H7 (cell line): ENCODE measurements around the gene FAM200C. TPM values are rescaled to one million over a fixed set of nuclear protein-coding genes. Genes with fewer than 3 reads are reported as not detected.
A peak's percentile ranks its signal among the peaks of the same experiment; 100 is the strongest.
"Not testable (repeated sequence)": the region's sequence is repeated elsewhere in the genome, so short reads cannot be mapped to it uniquely, and the experiment has no call there.

Experiments
- DNase-seq: peaks from one replicate; pipeline ENCODE4 v3.0.0; 2012
- H3K27me3 ChIP-seq: 2 replicates; pipeline ENCODE4 v1.6.0; 2011; ENCODE audit warnings: mild to moderate bottlenecking, low read length; ENCODE audit not compliant: control insufficient read depth, insufficient read depth
- H3K36me3 ChIP-seq: replicated peaks from 2 replicates; pipeline ENCODE4 v1.5.1; 2011; ENCODE audit warnings: low read length; ENCODE audit not compliant: control insufficient read depth, insufficient read depth
- H3K4me3 ChIP-seq: 2 replicates; pipeline ENCODE4 v1.5.1; 2011; ENCODE audit warnings: low read depth, mild to moderate bottlenecking, control low read depth, low read length, moderate library complexity; ENCODE audit not compliant: insufficient read depth
- total RNA-seq: library from RNA; depleted of rRNA; stranded (reverse); fragments of >200 nt; shearing (Covaris generic); gene quantifications from 2 replicates; pipeline ENCODE4 v1.2.3, GENCODE V29; 2014; rRNA removed

Gene FAM200C
- 4.8 and 6.3 TPM in 2 replicates for total RNA-seq

DNA sequence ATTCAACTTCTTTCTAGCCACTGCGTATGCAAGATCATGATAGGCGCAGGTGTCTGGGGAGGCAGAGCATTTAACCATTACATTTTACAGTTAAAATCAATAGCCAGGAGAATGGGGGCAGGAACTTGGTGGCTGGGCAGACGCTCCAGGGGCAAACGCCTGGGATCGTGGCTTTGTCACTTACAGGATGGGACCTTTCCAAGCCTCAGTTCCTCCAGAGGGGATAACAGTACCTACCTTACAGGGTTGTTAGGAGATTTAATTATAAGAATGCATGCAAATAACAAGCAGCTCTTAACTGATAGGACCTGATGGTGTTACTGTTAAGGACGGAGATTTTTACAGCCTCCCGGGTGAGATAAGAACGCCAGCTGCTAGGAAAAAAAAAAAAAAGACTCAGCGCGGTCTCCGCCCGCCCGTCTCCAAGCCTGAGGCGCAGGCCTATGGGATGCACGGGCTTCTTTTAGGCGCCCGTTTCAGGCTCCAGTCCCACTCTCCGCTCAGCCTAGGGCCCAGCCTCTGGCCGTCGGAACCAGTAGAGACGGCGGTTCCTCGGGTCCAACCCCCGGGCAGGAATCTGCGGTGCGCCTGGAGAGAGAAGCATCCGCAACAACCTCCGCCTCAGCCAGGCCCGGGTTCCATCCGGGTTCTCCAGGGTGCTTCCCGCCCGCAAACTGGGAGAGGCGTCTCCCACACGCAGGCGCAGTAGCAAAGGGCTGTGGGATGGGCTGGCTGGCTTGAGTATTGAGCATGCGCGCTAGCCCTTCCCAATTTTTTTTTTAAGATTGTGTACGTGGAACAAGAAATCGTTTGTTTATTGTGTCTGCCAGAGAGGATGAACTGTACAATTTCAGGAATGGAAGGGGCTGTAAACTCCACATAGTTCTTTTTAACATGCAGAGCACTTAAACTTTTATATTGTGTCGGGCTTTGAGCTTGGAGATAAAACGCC is at the start of gene FAM200C:
TSS of gene FAM200C (minus strand) at position 653 of the 952 bp plus-strand sequence. CDS start 4,564 bp downstream, outside the sequence.
- DNase-seq: peak; percentile 97
- Histone ChIP-seq H3K27me3 (no peaks in the 10 kb centered on the region), H3K4me3 (peak within 1 kb of the TSS; percentile 84), H3K36me3 (peaks cover 4% of the 10 kb centered on the region)

DNA sequence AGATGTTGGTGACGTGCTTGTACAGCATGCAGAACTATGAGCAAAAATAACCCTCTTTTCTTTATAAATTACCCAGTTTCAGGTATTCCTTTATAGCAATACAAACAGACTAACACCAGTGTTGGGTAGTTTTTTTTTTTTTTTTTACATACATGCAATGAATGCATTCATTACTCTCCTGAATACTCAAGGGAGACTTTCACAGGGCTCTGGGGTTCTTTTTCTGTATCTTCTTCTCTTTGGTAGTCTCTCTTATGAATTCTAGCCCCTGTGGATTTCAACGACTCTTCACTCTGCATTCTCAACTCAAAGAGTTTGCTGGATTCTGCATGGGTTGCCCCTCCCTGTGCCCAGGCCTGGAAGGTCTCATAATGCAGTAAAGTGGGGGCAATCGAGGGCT is 49.6 kb upstream of the FAM200C start:
- Histone ChIP-seq H3K36me3 (no peaks in the 10 kb centered on the region), H3K4me3 (no peak overlapping the region), H3K27me3 (no peaks in the 10 kb centered on the region)
- no peak for DNase-seq

DNA sequence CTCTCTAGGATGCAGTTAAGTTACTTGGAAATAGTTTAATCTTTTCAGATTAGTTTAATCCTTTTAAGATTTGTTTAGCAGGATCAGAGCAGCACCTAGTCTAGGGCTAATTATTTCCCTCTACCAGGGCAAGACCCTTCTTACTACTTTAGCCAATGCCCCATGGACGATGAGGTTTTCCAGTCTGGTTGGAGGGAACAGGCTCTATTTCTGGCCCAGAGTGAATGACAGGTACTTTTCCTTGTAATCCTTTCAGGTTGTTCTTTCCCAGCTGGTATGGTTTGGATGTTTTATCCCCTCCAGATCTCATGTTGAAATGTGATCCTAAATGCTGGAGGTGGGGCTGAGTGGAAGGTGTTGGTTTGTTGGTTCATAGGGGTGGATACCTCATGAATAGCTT is 49.0 kb upstream of the FAM200C start:
- Histone ChIP-seq H3K36me3 (no peaks in the 10 kb centered on the region), H3K27me3 (no peaks in the 10 kb centered on the region), H3K4me3 (no peak overlapping the region)
- no peak for DNase-seq

GRCh38 chr5:160445751-160446150 is 45.9 kb upstream of the FAM200C start:
- no peak for DNase-seq
- Histone ChIP-seq H3K4me3 (no peak overlapping the region), H3K27me3 (no peaks in the 10 kb centered on the region), H3K36me3 (no peaks in the 10 kb centered on the region)

DNA sequence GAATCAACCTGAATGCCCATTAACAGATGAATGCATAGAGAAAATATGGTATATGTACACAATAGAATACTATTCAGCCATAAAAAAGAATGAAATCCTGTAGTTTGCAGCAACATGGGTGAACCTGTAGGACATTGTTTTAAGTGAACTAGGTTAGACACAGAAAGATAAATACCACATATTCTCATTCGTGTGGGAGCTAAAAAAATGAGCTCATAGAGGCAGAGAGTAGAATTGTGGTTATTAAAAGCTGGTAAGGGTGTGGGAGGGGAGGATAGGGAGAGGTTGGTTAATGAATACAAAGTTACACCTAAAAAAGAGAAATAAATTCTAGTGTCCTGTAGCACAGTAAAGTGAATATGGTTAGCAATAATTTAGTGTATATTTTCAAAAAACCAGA is 45.3 kb upstream of the FAM200C start:
- Histone ChIP-seq H3K36me3 (no peaks in the 10 kb centered on the region), H3K27me3 (no peaks in the 10 kb centered on the region), H3K4me3 (no peak overlapping the region)
- no peak for DNase-seq

DNA sequence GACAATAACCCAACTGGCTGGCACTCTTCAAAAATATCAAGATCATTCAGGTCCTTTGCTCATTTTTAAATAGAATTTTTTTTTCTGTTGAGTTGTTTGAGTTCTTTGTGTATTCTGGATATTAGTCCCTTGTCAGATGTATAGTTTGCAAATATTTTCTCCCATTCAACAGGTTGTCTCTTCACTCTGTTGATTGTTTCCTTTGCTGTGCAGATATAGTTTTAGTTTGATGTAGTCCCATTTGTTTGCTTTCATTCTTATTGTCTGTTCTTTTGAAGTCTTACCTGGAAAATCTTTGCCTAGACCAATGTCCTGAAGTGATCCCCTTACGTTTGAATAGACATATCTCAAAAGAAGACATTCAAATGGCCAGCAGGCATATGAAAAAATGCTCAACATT is 44.6 kb upstream of the FAM200C start:
- no peaks in the 10 kb centered on the region for H3K27me3 ChIP-seq
- H3K36me3 ChIP-seq: no peaks in the 10 kb centered on the region
- DNase-seq: no peak
- no peak overlapping the region for H3K4me3 ChIP-seq

- no peak for DNase-seq
- H3K27me3 ChIP-seq: no peaks in the 10 kb centered on the region
- no peaks in the 10 kb centered on the region for H3K36me3 ChIP-seq
- H3K4me3 ChIP-seq: no peak overlapping the region
These were observed 43.1 kb upstream of the FAM200C start for GRCh38 chr5:160442824-160443431.

DNA sequence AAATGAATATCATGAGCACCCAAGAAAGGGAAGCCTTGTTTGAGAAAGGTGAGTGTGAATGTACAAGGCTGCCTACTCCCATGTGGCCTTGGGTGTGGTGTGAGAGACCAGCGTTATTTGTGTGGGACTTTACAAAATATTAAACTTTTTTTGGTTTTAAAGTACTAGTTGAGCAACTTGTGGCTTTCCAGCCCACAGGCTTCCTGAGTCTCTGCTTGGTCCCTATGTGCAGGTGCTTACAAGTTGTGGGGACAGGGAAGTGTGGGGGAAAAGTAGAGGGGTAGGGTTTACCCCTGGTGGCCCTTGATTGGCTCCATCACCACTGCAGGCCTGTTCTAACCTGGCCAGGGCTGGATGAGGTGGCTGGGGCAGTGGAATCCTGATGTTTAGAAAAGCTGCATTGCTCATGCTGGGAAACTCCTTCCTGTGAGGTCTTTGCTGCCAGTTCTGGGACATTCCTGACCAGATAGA is 41.5 kb upstream of the FAM200C start:
- no peaks in the 10 kb centered on the region for H3K27me3 ChIP-seq
- no peak overlapping the region for H3K4me3 ChIP-seq
- DNase-seq: no peak

GRCh38 chr5:160439205-160439600 is 39.3 kb upstream of the FAM200C start:
- Histone ChIP-seq H3K4me3 (peak overlapping the region; percentile 4; the same call in 1 of the 2 replicates), H3K27me3 (no peaks in the 10 kb centered on the region), H3K36me3 (no peaks in the 10 kb centered on the region)
- DNase-seq: peak; percentile 78

More for the DNA sequence above, 41.5 kb upstream of the FAM200C start:
- no peaks in the 10 kb centered on the region for H3K36me3 ChIP-seq

GRCh38 chr5:160438316-160439204 is 38.7 kb upstream of the FAM200C start:
- peak; percentile 71 for DNase-seq

DNA sequence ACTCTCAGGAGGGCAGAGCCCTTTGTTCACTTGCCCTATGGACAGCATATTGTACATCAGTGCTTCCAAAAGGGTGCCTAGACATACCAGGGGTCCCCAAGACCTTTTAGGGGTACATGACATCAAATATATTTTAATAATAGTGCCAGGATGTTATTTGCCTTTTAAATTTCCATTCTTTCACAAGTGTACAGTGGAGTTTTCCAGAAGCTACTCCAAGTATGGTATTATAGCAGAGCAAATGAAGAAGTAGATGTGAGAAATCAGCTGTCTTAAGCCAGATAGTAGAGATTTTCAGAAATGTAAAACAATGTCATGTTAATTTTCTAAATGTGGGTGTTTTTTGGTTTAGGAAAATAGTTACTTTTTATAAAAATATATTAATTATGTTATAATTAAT is 37.4 kb upstream of the FAM200C start:
- no peaks in the 10 kb centered on the region for H3K36me3 ChIP-seq
- no peak for DNase-seq
- H3K4me3 ChIP-seq: no peak overlapping the region
- no peaks in the 10 kb centered on the region for H3K27me3 ChIP-seq

More at GRCh38 chr5:160438316-160439204, 38.7 kb upstream of the FAM200C start:
- Histone ChIP-seq H3K4me3 (peak overlapping the region; percentile 4; the same call in 1 of the 2 replicates), H3K36me3 (no peaks in the 10 kb centered on the region), H3K27me3 (no peaks in the 10 kb centered on the region)

DNA sequence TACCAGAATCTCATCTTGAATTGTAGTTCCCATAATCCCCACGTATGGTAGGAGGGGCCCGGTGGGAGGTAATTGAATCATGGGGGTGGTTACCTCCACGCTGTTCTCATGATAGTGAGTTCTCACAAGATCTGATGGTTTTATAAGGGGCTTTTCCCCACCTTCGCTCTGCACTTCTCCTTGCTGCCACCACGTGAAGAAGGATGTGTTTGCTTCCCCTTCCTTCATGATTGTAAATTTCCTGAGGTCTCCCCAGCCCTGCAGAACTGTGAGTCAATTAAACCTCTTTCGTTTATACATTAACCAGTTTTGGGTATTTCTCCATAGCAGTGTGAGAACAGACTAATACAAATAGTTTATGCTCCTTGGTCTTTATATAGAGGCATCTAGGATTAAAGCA is 36.8 kb upstream of the FAM200C start:
- H3K27me3 ChIP-seq, H3K4me3 ChIP-seq, DNase-seq, H3K36me3 ChIP-seq: not testable (repeated sequence)

DNA sequence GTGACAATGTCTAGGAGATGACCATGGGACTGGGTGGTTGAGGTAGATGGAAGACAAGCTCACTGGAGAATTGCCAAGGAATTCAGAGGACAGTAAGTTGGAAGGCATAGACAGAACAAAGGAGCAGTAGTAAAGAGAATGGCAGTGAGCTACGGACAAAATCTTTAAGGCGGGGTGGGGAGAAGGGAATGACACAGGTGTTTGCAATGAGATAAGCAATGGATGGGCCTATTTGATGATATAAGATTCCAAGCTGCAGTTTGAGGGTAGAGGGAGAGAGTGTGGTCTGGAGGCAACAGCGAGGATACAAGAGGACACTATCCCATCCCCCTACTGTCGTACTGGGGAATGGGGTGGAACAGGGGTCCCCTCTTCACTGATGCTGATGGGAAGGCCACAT is 36.2 kb upstream of the FAM200C start:
- H3K27me3 ChIP-seq: no peaks in the 10 kb centered on the region
- no peak overlapping the region for H3K4me3 ChIP-seq
- H3K36me3 ChIP-seq: no peaks in the 10 kb centered on the region
- DNase-seq: no peak

GRCh38 chr5:160435532-160435931 is 35.7 kb upstream of the FAM200C start:
- no peak for DNase-seq
- Histone ChIP-seq H3K36me3 (no peaks in the 10 kb centered on the region), H3K27me3 (no peaks in the 10 kb centered on the region), H3K4me3 (no peak overlapping the region)
